CD1c-positive myeloid dendritic cell (primary cell): Measurements from ENCODE around the gene CCL14.

ENCODE experiments used
- DNase-seq: peaks from one replicate; pipeline ENCODE4 v3.0.0-alpha.2; 2016; ENCODE audit errors: extremely low spot score

CCL14 gene

DNA sequence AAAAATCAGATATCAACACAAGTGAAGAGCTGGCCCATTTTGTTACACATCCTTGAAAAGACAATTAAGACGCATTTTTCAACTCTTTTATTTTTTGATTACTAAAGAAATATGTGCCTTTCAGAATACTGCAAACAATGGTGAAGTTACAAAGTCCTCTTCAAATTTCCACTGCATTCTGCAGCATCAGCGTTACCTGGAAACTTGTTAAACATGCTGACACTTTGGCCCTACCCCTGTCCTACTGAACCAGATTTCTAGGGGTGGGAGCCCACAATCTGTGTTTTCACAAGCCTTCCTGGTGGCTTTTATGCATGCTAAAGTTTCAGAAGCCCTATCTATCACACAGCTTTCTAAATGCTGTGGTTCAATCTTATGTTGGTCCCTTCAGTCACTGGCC, 4.5 kb upstream of the CCL14 start:
- no peak for DNase-seq

DNA sequence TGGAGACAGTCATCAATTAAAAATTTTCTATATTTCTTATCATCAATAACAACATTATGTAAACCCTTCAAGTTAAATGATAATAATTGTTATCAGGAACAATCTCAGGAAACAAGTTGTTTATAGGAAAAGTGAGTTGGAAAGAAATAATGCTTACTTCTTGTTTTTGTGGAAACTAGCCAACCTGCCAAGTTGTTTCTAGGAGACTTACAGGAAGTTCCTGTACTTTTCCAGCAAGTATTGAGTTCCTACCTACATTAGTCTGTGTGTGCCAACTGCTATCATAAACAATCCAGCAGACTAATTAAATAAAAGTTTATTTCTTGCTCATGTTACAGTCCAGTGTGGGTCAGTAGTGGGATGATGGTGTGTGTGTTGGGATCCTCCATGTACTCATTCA, 1.6 kb upstream of the CCL14 start:
- no peak for DNase-seq

DNA sequence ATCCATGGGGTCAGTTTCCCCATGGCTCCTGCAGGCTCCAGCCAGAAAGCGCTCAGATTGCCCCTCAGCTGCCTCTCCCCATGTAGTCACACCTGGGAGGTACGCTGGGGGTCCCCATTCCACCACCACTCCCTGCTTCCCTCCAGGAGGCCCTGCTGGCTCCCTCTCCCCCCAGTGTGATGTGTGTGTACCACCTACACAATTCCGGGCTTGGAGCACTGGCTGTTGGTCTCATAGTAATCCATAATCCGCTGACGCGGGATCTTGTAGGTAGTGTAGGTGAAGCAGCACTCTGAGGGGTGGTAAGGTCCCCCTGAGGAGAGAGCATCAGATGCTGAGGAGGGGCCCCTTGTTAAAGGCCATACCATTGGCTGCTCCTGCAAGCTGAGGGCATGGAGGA, 2.4 kb downstream of the CCL14 start:
- no peak for DNase-seq

DNA sequence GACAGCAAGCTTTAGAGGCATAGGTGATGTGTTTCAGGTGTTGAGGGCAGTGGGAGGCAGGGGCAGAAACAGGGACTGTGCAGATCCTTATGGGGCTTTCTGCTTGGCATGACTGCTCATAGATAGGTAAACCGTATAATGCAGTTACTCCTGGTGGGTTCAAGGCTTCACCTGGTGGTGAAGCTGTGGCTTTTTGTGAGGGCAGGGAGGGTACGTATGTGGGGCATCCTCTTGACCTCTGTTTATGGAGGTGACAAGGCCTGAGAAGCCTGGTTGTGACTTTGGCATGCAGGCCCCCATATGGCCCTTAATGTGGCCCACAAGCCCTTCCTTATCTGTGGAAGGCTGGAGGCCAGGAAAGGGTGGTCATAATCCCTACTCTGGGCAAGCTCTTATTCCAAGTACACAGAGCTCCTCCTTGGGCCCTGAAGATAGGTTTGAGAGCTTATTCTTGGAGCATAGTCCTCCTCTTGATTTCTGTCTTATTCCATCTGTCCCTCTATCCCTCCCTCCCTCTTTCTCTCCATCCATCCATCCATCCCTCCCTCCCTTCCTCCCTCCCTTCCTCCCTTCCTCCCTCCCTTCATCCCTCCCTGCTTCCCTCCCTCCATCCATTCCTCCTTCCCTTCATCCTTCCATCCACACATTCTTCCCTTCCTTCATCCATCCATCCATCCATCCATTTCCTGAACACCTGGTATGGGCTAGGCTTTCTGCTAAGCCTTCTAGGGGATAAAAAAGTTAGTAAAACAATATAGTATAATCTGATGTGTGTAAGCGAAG, 3.9 kb downstream of the CCL14 start:
- DNase-seq: no peak

DNA sequence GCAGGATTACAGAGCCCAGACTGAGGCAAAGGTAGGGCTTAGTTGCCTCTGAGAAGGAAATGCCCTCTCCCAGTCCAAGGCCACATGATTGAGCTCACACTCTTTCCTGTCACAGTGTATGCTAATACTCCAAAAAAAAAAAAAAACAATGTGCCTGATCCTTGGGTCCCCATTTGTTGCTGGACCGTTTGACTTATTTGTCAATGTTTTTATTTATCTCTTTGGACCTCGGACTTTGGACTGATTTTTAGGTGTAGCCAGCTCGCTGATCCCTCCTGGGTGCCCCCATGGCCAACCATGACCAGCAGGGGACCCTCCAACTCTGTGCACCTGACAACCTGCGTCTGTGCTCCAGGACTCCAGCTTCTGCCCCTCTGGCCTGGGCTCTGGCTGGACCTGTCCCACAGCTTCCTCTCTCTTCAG, 4.6 kb downstream of the CCL14 start:
- no peak for DNase-seq

DNA sequence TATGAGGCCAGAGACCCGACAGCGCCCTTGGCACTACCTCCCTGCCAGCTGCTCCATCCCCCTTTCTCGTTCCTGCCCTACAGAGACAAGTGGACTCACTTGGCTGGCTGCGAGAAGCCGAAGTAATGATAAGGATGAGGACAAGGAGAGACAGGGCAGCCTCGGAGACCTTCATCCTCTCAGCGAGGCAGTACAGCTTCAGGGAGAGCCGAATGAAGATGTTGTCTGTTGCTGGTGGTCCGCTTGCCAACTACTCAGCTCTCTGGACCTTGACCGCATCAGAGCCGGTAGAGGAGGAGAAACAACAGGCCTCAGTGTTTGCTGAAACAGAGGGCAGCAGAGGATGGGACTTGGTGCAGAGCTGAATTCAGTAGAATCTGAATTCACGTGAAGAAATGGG, 5.3 kb downstream of the CCL14 start, which contains the start of gene CCL16:
TSS of gene CCL16 (minus strand) at position 252 of the 400 bp plus-strand sequence. CDS start at position 175, 77 bp downstream.
- no peak for DNase-seq

DNA sequence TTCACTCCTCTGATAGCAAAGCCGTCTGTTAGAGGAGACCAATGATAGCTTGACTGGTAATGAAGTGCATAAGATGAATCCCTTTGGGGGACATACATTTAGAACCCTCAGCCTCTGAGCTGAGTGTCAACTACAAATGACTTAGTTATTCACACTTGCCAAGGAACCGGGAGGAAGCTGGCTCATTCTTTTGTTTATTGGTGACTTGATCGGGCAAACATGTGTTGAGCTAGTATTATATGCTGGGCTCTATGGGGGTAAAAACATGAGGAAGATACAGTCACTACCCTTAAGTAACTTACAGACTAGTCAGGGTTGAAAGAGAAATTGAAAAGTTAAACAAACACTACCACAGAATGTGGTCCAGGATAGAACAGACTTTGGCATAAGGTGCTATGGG, 8.2 kb downstream of the CCL14 start:
- DNase-seq: no peak

DNA sequence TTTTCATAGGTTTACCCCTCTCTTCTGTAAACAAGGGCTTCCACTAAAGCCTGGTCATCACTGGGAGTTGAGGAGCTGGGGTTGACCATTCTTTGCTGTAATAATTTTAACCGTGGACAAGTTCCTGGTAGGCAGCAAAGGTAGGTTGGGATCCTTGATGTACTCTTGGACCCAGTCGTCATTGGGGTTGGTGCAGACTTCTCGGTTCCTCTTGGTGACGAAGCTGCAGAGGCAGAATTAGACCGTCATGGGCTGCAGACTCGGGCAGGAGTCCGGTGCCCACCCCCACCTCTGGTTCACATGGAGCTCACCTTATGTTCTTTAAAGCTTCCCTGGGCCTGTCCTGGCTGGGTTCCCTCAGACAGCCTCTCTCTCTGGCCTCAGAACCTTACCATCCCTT, 9.0 kb downstream of the CCL14 start:
- peak; percentile 60 for DNase-seq

DNA sequence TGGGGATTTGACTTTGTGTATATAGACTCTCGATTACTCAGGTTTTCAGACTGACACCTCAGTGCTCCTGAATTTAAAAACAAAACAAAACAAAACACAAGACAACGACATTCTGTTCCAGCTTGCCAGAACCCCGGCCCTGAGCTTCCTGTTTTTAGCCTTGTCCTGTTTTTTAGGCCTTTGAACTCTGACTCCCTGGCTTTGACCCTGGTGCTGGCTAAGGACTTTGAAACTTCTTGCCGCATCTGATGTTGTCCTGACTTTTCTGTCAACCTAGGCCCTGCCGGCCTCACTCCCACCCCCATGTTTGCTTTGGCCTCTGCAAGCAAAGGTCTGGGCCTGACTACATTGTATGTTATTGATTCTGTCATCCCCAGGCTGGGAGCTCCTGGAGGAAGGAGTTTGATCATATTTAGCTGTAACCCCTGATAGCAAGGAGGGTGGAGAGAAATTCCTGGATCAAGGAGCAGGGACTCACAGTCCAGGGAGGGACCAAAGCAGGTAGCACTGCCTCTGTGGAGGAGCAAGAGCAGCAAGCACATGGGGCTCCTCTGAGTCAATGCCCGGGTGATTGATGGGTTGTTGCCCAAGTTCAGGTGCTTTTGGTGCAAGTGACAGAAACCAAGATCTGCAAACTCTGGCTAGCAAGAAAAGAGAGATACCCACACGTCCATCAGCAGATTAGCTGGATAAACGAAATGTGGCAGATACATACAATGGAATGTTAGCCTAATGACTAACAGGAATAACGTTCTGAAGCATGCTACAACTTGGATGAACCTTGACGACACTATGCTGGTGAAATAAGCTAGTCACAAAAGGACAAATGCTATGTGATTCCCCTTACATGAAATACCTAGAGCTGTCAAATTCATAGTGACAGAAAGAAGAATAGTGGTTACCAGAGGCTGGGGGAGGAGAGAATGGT, 12.9 kb downstream of the CCL14 start:
- DNase-seq: peak; percentile 27

DNA sequence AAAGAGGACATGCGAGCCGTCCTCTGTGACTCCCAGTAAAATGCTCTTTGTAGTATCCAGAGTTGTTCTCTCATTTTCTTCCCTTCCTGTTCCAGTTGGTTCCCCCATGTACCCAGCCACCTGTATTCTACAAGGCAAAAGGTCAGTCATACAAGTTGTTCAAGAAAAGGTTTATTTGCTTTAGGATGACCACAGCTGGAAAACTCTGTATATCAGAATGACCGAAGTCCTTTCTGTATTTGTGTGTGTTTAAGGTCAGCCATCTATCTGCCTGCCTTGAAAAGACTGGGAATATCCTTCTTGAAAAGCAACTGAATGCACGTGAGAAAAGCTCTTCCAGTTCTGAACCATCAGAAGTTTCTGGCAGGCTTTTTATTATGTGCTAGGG, 13.6 kb downstream of the CCL14 start:
- DNase-seq: no peak

DNA sequence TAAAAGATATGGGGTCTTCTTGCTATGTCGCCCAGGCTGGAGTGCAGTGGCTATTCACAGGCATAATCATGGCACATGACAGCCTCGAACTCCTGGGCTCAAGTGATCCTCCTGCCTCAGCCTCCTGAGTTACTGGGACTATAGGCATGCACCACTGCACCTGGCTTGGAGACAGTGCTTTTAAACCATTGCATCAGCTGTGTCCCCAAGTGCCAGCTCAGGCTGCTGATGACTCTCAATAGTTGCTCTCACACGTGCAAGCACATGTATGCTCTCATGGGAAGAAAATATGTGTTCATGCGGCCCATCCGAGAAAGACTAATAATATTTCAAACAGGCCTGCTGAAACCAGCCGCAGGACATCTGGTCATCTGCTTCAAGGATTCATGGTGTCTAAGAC, 14.0 kb downstream of the CCL14 start:
- no peak for DNase-seq

DNA sequence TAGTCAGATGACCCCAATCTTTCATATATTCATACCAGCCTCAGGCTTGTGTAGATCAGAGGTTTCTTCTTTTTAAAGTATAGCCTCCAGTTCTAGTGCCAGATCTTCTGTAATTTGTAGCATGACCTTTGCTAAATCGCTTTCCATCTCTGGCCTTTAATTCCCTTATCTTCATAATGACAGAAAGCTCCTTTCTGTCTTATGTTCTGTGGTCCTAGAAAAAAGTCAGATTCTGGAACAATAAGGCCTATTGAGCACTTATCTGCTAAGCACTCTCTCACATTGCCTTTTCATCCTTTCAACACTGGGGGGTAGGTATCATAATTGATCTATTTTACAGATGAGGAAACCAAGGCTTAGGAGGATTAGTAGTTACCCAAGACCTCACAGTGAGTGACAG, 14.5 kb downstream of the CCL14 start:
- DNase-seq: no peak

DNA sequence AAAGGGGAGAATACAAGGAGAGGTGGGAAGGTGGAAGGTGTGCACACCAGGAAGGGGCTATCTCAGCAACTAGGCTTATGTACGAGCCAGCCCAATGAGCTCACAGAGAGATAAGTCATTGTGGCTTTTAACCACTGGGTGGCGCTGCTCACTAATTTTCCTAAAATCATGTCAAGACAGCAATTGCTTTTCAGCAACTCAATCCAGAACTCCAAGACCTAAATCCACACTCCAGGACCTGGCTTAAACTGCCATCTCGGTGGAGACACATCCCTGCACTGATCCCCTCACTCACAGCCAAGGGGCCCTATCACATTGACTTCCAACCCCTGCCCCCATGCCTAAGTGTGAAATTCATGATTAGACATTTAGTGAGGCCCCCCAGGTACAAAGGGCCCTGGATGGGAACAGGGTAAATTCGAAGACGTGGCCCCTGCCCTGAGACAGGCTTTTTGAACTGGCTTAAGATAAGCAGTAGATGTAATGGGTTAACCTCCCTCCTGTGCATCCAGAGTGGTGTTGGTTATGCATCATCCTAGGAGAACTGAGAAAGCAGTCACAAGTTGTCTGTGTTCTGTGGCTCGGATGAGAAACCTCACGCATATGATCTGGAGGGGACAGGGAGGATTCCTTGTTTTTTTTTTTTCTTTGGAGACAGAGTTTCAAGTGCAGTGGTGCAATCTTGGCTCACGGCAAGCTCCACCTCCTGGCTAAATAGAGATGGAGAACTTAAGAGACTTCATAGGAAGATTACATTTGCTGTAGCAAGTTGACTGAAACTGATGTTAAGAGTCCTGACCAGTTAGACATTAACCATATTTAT, 16.8 kb downstream of the CCL14 start:
- DNase-seq: peak; percentile 88

DNA sequence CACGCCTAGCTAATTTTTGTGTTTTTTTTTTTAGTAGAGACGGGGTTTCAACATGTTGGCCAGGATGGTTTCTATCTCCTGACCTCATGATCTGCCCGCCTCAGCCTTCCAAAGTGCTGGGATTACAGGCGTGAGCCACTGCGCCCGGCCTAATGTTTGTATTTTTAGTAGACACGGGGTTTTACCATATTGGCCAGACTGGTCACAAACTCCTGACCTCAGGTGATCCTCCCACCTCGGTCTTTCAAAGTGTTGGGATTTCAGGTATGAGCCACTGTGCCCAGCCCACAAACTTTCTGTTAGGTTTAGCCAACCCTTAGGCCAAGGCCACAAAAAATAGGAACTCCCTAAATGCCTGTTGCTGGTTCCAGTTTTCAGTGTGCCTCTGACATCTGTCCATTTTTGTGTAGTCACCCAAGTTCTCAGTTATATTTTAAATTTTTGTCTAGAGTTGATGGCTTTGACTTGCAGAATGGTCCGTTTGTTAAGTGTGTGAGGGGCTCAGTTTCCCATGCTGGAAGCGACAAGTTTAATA, 17.9 kb downstream of the CCL14 start:
- peak; percentile 6 for DNase-seq

DNA sequence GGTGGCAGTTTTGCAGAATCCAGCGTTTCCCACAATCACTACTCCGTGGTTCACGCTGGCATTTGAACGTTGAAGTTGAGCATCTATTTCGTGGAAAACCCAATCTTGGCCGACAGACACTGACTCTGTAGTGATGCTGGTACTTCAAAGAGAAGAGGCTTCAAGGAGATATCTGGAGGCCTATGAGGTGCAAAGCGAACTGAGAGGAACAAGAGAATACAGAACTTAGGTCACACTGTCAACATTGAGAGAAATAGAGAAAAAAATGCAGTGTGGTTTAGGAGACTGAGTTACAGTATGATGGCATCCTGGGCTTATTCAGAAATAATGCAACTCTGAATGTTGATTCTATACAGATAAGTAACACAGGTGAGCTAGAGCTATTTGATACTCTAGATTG, 21.3 kb downstream of the CCL14 start:
- DNase-seq: no peak

DNA sequence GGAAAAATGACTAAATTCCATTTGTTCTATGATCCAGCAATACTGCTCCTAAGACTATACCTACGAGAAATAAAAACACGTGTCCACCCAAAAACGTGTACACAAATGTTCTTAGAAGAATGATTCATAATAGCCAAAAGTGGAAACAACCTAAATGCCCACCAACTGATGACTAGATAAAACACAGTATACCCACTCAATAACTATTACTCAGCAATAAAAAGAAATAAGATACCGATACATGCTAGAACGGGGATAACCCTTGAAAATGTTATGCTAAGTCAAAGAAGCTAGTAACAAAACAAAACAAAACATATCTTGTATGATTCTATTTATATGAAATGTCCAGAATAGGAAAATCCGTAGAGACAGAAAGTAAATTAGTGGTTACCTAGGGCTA, 22.9 kb downstream of the CCL14 start:
- DNase-seq: no peak

DNA sequence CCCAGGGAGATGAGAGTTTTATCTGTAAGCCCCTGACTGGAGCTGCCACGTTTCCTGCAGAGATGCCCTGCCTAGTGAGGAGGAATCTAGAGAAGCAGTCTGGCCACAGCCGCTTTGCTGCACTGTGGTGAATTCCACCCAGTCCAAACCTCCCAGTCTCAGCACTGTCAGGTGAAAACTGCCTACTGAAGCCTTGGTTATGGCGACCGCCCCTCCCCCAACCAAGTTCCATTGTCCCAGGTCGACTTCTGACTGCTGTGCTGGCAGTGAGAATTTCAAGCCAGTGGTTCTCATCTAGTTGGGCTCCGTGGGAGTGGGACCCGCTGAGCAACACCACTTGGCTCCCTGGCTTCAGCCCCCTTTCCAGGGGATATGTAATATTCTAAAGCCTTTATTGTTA, 32.8 kb downstream of the CCL14 start:
- DNase-seq: no peak

DNA sequence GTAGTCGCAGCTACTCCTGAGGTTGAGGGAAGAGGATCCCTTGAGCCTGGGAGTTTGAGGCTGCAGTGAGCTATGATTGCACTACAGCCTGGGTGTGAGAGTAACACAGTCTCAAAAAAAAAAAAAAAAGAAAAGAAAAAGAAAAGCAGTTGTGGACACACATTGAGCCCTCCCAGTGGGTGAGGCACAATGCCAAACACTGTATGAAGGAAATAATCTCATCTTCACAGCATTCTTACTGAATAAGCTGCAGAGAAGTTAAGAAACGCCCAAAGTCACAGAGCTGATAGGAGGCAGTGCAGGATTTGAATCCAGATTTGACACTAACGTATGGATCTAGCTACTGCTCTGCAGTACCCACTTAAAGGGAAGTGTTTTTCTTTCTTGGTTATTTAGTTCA, 37.1 kb downstream of the CCL14 start:
- no peak for DNase-seq

DNA sequence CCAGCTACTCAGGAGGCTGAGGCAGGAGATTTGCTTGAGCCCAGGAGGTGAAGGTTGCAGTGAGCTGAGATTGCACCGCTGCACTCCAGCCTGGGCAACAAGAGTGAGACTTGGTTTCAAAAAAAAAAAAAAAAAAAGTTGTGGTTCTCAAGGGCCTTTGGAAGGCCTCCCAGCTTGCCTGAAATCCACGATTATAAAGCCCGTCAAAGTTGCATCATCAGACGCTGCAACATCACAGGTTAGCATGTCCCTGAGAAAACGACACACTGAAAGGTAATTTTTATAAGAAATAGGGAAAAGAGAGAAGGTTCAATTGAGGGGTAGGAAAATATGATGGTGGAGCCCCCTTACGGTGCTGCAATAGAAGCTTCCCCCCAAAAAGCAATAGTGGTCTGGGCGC, 38.4 kb downstream of the CCL14 start:
- DNase-seq: no peak

DNA sequence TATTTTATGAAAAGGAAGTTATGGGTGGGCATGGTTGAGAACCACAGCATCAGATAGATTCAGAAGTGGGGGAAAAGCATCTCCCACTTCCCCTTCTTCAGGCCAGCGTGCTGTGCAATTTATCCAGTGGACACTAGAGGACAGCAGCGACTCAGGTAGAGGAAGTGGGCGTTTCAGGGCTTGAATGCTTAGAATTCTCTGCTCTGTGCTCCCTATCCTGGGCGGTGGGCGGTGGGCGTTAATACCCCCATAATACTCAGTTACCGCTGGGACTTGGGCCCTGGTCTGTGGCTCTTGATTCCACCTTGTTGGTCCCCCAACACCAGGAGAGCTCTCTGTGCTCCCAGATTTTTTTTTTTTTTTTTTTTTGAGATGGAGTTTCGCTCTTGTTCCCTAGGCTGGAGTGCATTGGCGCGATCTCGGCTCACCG, 39.4 kb downstream of the CCL14 start:
- peak; percentile 76 for DNase-seq

DNA sequence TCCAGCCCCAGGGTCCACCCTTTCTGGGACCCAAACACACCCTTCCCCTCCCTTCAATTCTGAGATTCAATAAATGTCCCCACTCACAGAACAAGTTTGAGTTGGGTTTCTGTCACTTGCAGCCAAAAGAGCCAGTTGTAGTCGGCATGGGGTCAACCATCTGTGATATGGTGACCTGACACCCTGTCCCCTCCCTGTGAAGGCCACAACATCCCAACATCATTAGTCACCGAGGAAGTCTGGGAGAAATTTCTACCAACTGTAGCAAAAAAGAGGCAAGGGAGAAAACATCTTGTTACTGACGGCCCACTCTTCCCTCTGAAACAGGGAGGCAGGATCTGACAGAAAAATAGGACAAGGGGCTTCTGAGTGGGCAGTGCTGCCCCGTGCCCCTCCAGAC, 42.4 kb downstream of the CCL14 start:
- DNase-seq: no peak

DNA sequence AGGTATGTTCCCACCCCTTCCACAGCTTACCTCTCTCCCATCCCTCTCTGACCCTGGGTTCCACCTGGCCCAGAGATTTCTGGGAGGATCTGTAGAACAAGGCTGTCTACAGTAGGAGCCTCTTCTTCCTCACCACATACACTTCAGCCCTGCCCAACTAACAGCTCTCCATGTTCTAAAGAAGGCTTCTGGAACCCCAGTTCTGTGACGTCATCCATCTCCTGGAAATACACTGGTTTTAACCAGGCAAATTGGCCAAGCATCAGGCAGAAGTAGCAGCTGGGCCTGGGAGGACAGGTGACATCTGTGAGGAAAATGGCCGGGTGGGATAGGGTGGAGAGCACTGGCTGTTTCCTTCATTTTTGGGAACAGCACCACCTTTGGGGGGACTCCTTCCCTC, 43.0 kb downstream of the CCL14 start, which contains the start of gene LYZL6:
TSS of gene LYZL6 (minus strand) at position 177 of the 400 bp plus-strand sequence. CDS start 4,357 bp downstream, outside the sequence.
- no peak for DNase-seq
